HEK293 (cell line): ENCODE data around the gene C11orf21.

Experiments used
- CTCF ChIA-PET: fragments of 350-600 bp; formaldehyde crosslinking; extraction: SDS; loops from one replicate; lab custom pipeline; 2021; ENCODE audit warnings: antibody characterized with exemption; lab: Yijun Ruan, JAX
- POLR2A ChIA-PET: fragments of 300-600 bp; formaldehyde crosslinking; extraction: SDS; loops from one replicate; lab custom pipeline; 2020; ENCODE audit warnings: antibody characterized with exemption, inconsistent platforms; lab: Yijun Ruan, JAX
- H3K27ac ChIP-seq: fragments of 200-500 bp; sonication (Bioruptor generic); 2 replicates; pipeline ENCODE4 v1.5.1; 2014; ENCODE audit warnings: low read depth, low read length, control low read depth, inconsistent platforms; ENCODE audit errors: extremely low read depth
- H3K36me3 ChIP-seq, 2 experiments: fragments of 200-500 bp in 1 of 2; sonication (Bioruptor generic) in 1 of 2; 1 replicate in 1 of 2; 2 replicates in 1 of 2; pipeline ENCODE4 v1.5.1; 2014 to 2017; ENCODE audit warnings: inconsistent platforms in 2 of 2, low read length in 2 of 2; ENCODE audit not compliant: control insufficient read depth in 2 of 2, insufficient read depth in 1 of 2
- H3K4me1 ChIP-seq: fragments of 200-500 bp; sonication (Bioruptor generic); 2 replicates; pipeline ENCODE4 v1.5.1; 2014; ENCODE audit warnings: mild to moderate bottlenecking, low read length, inconsistent platforms; ENCODE audit not compliant: control insufficient read depth, insufficient read depth
- H3K4me3 ChIP-seq: 2 replicates; pipeline ENCODE4 v1.5.1; 2011; ENCODE audit warnings: low read depth, mild to moderate bottlenecking, control low read depth, low read length, moderate library complexity
- H3K9me3 ChIP-seq: fragments of 200-500 bp; sonication (Bioruptor generic); 2 replicates; pipeline ENCODE4 v1.5.1; 2014; ENCODE audit warnings: low read depth, low read length, inconsistent platforms; ENCODE audit not compliant: control insufficient read depth, insufficient read depth
- ELK4 ChIP-seq: IDR thresholded peaks from 2 replicates; pipeline ENCODE4 v1.6.1; 2011; ENCODE audit warnings: mild to moderate bottlenecking, low read depth, low read length, borderline replicate concordance
- HOXD13 ChIP-seq: sonication (generic); formaldehyde crosslinking; IDR thresholded peaks from 2 replicates; pipeline ENCODE4 v1.8.0; 2022; ENCODE audit warnings: missing genetic modification reagents, borderline replicate concordance
- MZF1 ChIP-seq: fragments of 450-650 bp; formaldehyde crosslinking; IDR thresholded peaks from 2 replicates; pipeline ENCODE4 v1.5.1; 2017; ENCODE audit warnings: missing biosample characterization, missing genetic modification characterization, borderline replicate concordance
- REPIN1 ChIP-seq: fragments of 450-650 bp; formaldehyde crosslinking; IDR thresholded peaks from 2 replicates; pipeline ENCODE4 v1.5.1; 2017; ENCODE audit warnings: missing biosample characterization, missing genetic modification characterization, low read depth
- SCRT2 ChIP-seq: fragments of 450-650 bp; formaldehyde crosslinking; IDR thresholded peaks from 2 replicates; pipeline ENCODE4 v1.5.1; 2016; ENCODE audit warnings: missing biosample characterization, missing genetic modification characterization
- SETDB1 ChIP-seq: IDR thresholded peaks from one replicate; pipeline ENCODE4 v1.6.1; 2017; ENCODE audit warnings: mild to moderate bottlenecking, low read length, moderate library complexity, mixed read lengths; ENCODE audit not compliant: insufficient read length
- TSHZ1 ChIP-seq: fragments of 450-650 bp; formaldehyde crosslinking; IDR thresholded peaks from 2 replicates; pipeline ENCODE4 v1.5.1; 2016; ENCODE audit warnings: missing biosample characterization, missing genetic modification characterization, borderline replicate concordance
- ZFP37 ChIP-seq: fragments of 450-650 bp; formaldehyde crosslinking; IDR thresholded peaks from 2 replicates; pipeline ENCODE4 v1.5.1; 2016; ENCODE audit warnings: missing biosample characterization, missing genetic modification characterization
- ZNF121 ChIP-seq: fragments of 450-650 bp; formaldehyde crosslinking; IDR thresholded peaks from 2 replicates; pipeline ENCODE4 v1.5.1; 2016; ENCODE audit warnings: missing biosample characterization, missing genetic modification characterization
- ZNF155 ChIP-seq: fragments of 450-650 bp; formaldehyde crosslinking; IDR thresholded peaks from 2 replicates; pipeline ENCODE4 v1.5.1; 2016; ENCODE audit warnings: missing biosample characterization, missing genetic modification characterization
- ZNF157 ChIP-seq: fragments of 450-650 bp; formaldehyde crosslinking; IDR thresholded peaks from 2 replicates; pipeline ENCODE4 v1.5.1; 2016; ENCODE audit warnings: missing biosample characterization, missing genetic modification characterization
- ZNF214 ChIP-seq: fragments of 450-650 bp; formaldehyde crosslinking; IDR thresholded peaks from 2 replicates; pipeline ENCODE4 v1.5.1; 2017; ENCODE audit warnings: missing biosample characterization, mild to moderate bottlenecking, missing genetic modification characterization, borderline replicate concordance
- ZNF23 ChIP-seq: fragments of 450-650 bp; formaldehyde crosslinking; IDR thresholded peaks from 2 replicates; pipeline ENCODE4 v1.5.1; 2016; ENCODE audit warnings: missing biosample characterization, missing genetic modification characterization, borderline replicate concordance
- ZNF274 ChIP-seq, 2 experiments: fragments of 200-500 bp in 1 of 2; fragments of 450-650 bp in 1 of 2; sonication (Bioruptor generic) in 1 of 2; formaldehyde crosslinking in 1 of 2; IDR thresholded peaks; 2 replicates each; pipeline versions ENCODE4 v1.5.1 to v1.6.1; 2014 to 2016; ENCODE audit warnings: borderline replicate concordance in 1 of 2, inconsistent platforms in 1 of 2, low read length in 1 of 2, missing biosample characterization in 1 of 2, missing genetic modification characterization in 1 of 2
- ZNF350 ChIP-seq: fragments of 450-650 bp; formaldehyde crosslinking; IDR thresholded peaks from 2 replicates; pipeline ENCODE4 v1.5.0; 2017; ENCODE audit warnings: missing biosample characterization, mild to moderate bottlenecking, missing genetic modification characterization
- ZNF558 ChIP-seq: fragments of 450-650 bp; formaldehyde crosslinking; IDR thresholded peaks from 2 replicates; pipeline ENCODE4 v1.5.1; 2016; ENCODE audit warnings: missing biosample characterization, missing genetic modification characterization
- ZNF560 ChIP-seq: fragments of 450-650 bp; formaldehyde crosslinking; IDR thresholded peaks from 2 replicates; pipeline ENCODE4 v1.5.1; 2017; ENCODE audit warnings: missing biosample characterization, missing genetic modification characterization, borderline replicate concordance
- ZNF658 ChIP-seq: fragments of 450-650 bp; formaldehyde crosslinking; IDR thresholded peaks from 2 replicates; pipeline ENCODE4; 2016; ENCODE audit warnings: missing biosample characterization, missing genetic modification characterization
- TF ChIP-seq, protein P1 (sequence below): fragments of 450-650 bp; formaldehyde crosslinking; IDR thresholded peaks from 2 replicates; pipeline ENCODE4 v1.5.1; 2016; ENCODE audit warnings: missing biosample characterization, missing genetic modification characterization
- TF ChIP-seq, protein P2 (sequence below): fragments of 450-650 bp; formaldehyde crosslinking; IDR thresholded peaks from 2 replicates; pipeline ENCODE4 v1.5.1; 2016; ENCODE audit warnings: missing biosample characterization, missing genetic modification characterization

The C11orf21 gene

GRCh38 chr11:2320568-2321310, 19.0 kb upstream of the C11orf21 start:
- Histone ChIP-seq H3K4me3 (no peak overlapping the region), H3K4me1 (no peaks in the 10 kb centered on the region), H3K27ac (no peak overlapping the region), H3K9me3 (no peaks in the 10 kb centered on the region), H3K36me3 (no peaks in the 10 kb centered on the region)
- TF ChIP-seq ZFP37 (tag by site-specific recombination): no peak
- no peak for TF ChIP-seq ZNF558 (tag by site-specific recombination)
- no peak for TF ChIP-seq ZNF350 (tag by site-specific recombination)
- TF ChIP-seq ZNF274 (IDR thresholded peaks at IDR 0.05; ENCODE audit: low read length): no peak
- TF ChIP-seq ZNF274 (tag by site-specific recombination; IDR thresholded peaks at IDR 0.05; ENCODE audit: borderline replicate concordance): no peak
- no peak for TF ChIP-seq ZNF121 (tag by site-specific recombination)
- TF ChIP-seq ZNF155 (tag by site-specific recombination): no peak
- POLR2A ChIA-PET: no interaction called here
- CTCF ChIA-PET: interaction anchor here (0.6 to 1.7 kb wide), 4 partner anchors 9 to 123 kb away, joined by 3 read pairs; no protein-coding TSS in a partner anchor

DNA sequence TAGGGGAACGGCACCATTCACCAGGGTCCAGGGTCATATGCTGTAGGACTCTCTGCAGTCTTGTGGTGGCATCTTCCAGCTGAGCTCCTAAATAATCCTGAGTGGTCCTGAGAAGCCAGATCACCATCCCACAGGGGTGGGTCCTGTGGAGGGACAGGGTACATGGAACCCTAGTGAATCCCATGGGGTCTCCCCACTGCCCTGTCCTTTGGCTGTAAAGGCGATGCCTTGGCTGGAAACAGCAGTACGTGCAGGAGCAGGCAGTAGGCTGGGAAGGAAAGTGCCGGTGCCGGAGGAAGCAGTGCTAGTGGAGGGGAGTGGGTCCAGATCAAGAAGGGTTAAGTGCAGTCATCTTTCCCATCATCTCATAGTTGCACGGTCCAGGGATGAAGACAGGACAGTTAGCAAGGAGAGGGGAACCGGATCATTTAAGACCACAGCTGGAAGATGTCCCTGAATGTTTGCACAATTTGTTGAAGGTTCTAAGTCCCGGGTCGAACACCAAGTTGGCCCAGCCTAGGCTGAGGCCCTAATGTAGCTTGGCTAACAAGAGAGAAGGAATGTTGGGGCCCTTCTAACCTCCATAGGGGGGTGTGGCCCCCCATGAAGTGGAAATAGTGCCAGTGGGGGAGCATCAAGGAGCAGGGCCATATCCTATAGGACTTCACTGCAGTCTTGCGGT, 18.2 kb upstream of the C11orf21 start:
- Histone ChIP-seq H3K27ac (no peak overlapping the region), H3K4me1 (no peaks in the 10 kb centered on the region), H3K9me3 (no peaks in the 10 kb centered on the region), H3K4me3 (no peak overlapping the region), H3K36me3 (no peaks in the 10 kb centered on the region)
- TF ChIP-seq, protein P1, sequence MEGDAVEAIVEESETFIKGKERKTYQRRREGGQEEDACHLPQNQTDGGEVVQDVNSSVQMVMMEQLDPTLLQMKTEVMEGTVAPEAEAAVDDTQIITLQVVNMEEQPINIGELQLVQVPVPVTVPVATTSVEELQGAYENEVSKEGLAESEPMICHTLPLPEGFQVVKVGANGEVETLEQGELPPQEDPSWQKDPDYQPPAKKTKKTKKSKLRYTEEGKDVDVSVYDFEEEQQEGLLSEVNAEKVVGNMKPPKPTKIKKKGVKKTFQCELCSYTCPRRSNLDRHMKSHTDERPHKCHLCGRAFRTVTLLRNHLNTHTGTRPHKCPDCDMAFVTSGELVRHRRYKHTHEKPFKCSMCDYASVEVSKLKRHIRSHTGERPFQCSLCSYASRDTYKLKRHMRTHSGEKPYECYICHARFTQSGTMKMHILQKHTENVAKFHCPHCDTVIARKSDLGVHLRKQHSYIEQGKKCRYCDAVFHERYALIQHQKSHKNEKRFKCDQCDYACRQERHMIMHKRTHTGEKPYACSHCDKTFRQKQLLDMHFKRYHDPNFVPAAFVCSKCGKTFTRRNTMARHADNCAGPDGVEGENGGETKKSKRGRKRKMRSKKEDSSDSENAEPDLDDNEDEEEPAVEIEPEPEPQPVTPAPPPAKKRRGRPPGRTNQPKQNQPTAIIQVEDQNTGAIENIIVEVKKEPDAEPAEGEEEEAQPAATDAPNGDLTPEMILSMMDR (tag by site-specific recombination): no peak
- TF ChIP-seq ELK4 (no peak), ZNF23 (tag by site-specific recombination) (no peak)
- POLR2A ChIA-PET: interaction anchor here (0.6 kb wide), 1 partner anchor 57 kb away, joined by 3 read pairs; no protein-coding TSS in a partner anchor
- CTCF ChIA-PET: interaction anchor here (0.6 to 2.6 kb wide), 4 partner anchors 15 to 122 kb away, joined by 3 to 9 read pairs (median 3); no protein-coding TSS in a partner anchor

DNA sequence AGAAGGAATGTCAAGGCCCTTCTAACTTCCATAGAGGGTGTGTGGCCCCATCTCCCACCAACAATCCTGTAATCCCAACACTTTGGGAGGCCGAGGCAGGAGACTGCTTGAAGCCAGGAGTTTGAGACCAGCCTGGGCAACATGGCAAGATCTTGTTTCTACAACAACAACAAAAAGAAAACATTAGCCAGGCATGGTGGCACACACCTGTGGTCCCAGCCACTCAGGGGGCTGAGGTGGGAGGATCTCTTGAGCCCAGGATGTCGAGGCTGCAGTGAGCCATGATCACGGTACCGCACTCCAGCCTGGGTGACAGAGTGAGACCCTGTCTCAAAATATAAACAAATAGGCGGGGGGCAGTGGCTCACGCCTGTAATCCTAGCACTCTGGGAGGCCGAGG, 17.0 kb upstream of the C11orf21 start:
- no peaks in the 10 kb centered on the region for H3K9me3 ChIP-seq
- H3K4me3 ChIP-seq: no peak overlapping the region
- no peak overlapping the region for H3K27ac ChIP-seq
- CTCF ChIA-PET: interaction anchor here (2.6 kb wide), 1 partner anchor 13 kb away, joined by 9 read pairs; no protein-coding TSS in a partner anchor
- H3K4me1 ChIP-seq: peaks cover 2% of the 10 kb centered on the region; the same call in 1 of the 2 replicates
- no peaks in the 10 kb centered on the region for H3K36me3 ChIP-seq
- POLR2A ChIA-PET: no interaction called here
- TF ChIP-seq ZNF214: no peak
- no peak for TF ChIP-seq TSHZ1
- TF ChIP-seq ZNF121 (tag by site-specific recombination): no peak
- TF ChIP-seq, protein P2, sequence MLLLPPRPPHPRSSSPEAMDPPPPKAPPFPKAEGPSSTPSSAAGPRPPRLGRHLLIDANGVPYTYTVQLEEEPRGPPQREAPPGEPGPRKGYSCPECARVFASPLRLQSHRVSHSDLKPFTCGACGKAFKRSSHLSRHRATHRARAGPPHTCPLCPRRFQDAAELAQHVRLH (tag by site-specific recombination): no peak
- no peak for TF ChIP-seq HOXD13 (CRISPR knock-in tag)
- TF ChIP-seq MZF1: no peak
- TF ChIP-seq REPIN1 (tag by site-specific recombination): no peak
- no peak for TF ChIP-seq ZNF658 (tag by site-specific recombination)
- TF ChIP-seq ZNF560 (tag by site-specific recombination): no peak
- TF ChIP-seq SCRT2 (tag by site-specific recombination): no peak
- TF ChIP-seq ZNF157: no peak
- no peak for TF ChIP-seq SETDB1
